GM06990 (cell line): ENCODE data around the gene NBPF6.
"Not testable (repeated sequence)": the region's sequence is repeated elsewhere in the genome, so short reads cannot be mapped to it uniquely, and the experiment has no call there.

Source experiments
- DNase-seq: peaks from one replicate; pipeline ENCODE4 v3.0.0-alpha.2; 2011; ENCODE audit not compliant: insufficient read length; ENCODE audit errors: extremely low read depth
- H3K27me3 ChIP-seq: replicated peaks from 2 replicates; pipeline ENCODE4 v1.6.0; 2011; ENCODE audit warnings: low read length; ENCODE audit not compliant: control insufficient read depth, insufficient read depth
- H3K36me3 ChIP-seq: 2 replicates; pipeline ENCODE4 v1.5.1; 2011; ENCODE audit warnings: low read length; ENCODE audit not compliant: control insufficient read depth, insufficient read depth
- H3K4me3 ChIP-seq: replicated peaks from 2 replicates; pipeline ENCODE4 v1.5.1; 2011; ENCODE audit warnings: low read depth, mild to moderate bottlenecking, control low read depth, low read length
- CTCF ChIP-seq: IDR thresholded peaks from 2 replicates; pipeline ENCODE4 v1.5.1; 2011; ENCODE audit warnings: low read length, control low read depth, mild to moderate bottlenecking, inconsistent platforms; ENCODE audit not compliant: insufficient read depth, poor library complexity, severe bottlenecking

Gene NBPF6

GRCh38 chr1:108470750-108471149 is 20.6 kb downstream of the NBPF6 start:
- H3K4me3 ChIP-seq, DNase-seq, H3K36me3 ChIP-seq, H3K27me3 ChIP-seq: not testable (repeated sequence)

- not testable (repeated sequence) for H3K27me3 ChIP-seq, DNase-seq, H3K4me3 ChIP-seq, H3K36me3 ChIP-seq
These were observed 24.4 kb downstream of the NBPF6 start for GRCh38 chr1:108474516-108474915.

- no peaks in the 10 kb centered on the region for H3K27me3 ChIP-seq
These were observed 28.4 kb downstream of the NBPF6 start for GRCh38 chr1:108478429-108479015.

GRCh38 chr1:108482708-108483107 is 32.6 kb downstream of the NBPF6 start:
- DNase-seq = no peak
- Histone ChIP-seq H3K4me3 (no peak overlapping the region), H3K27me3 (no peaks in the 10 kb centered on the region), H3K36me3 (no peaks in the 10 kb centered on the region)
- TF ChIP-seq CTCF = no peak

More at GRCh38 chr1:108478429-108479015, 28.4 kb downstream of the NBPF6 start:
- no peak for TF ChIP-seq CTCF
- DNase-seq = no peak
- no peak overlapping the region for H3K4me3 ChIP-seq
- H3K36me3 ChIP-seq = no peaks in the 10 kb centered on the region

- H3K36me3 ChIP-seq, DNase-seq, H3K4me3 ChIP-seq, H3K27me3 ChIP-seq: not testable (repeated sequence)
These were observed 35.8 kb downstream of the NBPF6 start for GRCh38 chr1:108485990-108486389.

- H3K4me3 ChIP-seq, H3K36me3 ChIP-seq, DNase-seq, H3K27me3 ChIP-seq: not testable (repeated sequence)
These were observed 36.6 kb downstream of the NBPF6 start for GRCh38 chr1:108486707-108487106.

- not testable (repeated sequence) for H3K36me3 ChIP-seq, DNase-seq, H3K27me3 ChIP-seq, H3K4me3 ChIP-seq
These were observed 44.9 kb downstream of the NBPF6 start for GRCh38 chr1:108495008-108495407.

- not testable (repeated sequence) for H3K4me3 ChIP-seq, H3K27me3 ChIP-seq, H3K36me3 ChIP-seq, DNase-seq
These were observed 46.7 kb downstream of the NBPF6 start for GRCh38 chr1:108496856-108497255.

- no peak for DNase-seq
- no peak for TF ChIP-seq CTCF
- H3K27me3 ChIP-seq = no peaks in the 10 kb centered on the region
- H3K4me3 ChIP-seq = no peak overlapping the region
- H3K36me3 ChIP-seq = no peaks in the 10 kb centered on the region
These were observed 52.0 kb downstream of the NBPF6 start for GRCh38 chr1:108502138-108502537.
